DMS 273 treated with DMSO at 0.1 percent for 48 hours (cell line): ENCODE measurements around the gene GPHN.
A peak's percentile ranks its signal among the peaks of the same experiment; 100 is the strongest.
"Not testable (repeated sequence)": the region's sequence is repeated elsewhere in the genome, so short reads cannot be mapped to it uniquely, and the experiment has no call there.

Experiments used
- DNase-seq: peaks from one replicate; lab custom pipeline; 2025; lab: John Stamatoyannopoulos, UW

Gene GPHN

DNA sequence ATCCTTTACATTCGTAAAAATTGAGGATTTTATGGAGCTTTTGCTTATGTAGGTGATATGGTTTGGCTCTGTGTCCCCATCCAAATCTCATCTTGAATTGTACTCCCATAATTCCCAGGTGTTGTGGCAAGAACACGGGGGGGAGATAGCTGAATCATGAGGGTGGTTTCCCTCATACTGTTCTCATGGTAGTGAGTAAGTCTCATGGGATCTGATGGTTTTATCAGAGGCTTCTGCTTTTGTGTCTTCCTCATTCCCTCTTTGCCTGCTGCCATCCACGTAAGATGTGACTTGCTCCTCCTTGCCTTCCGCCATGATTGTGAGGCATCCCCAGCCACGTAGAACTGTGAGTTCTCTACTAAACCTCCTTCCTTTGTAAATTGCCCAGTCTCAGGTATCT, 5.1 kb upstream of the GPHN start:
- not testable (repeated sequence) for DNase-seq

DNA sequence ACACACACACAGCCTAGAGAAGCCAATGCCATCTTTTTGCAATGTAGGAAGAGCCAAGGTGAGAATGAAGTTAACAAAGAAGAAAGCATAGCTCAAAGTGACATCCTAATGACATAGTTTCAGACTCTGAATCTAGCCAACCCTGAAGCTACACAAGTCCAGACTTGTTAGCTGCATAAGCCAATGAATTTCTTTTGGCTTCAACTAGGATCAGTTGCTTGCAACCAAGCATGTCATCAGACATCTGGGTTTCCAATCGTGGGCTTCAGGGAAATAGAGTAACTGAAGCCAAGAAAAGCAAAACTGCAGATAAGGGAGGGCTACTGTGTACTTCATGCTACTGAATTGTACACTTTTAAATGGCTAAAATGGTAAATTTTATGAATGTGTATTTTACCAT, 4.4 kb upstream of the GPHN start:
- peak; percentile 23 for DNase-seq

- peak; percentile 66 for DNase-seq
These were observed 696 bp upstream of the GPHN start for GRCh38 chr14:66507181-66507721.

GRCh38 chr14:66508547-66508845, 549 bp downstream of the GPHN start:
- no peak for DNase-seq

DNA sequence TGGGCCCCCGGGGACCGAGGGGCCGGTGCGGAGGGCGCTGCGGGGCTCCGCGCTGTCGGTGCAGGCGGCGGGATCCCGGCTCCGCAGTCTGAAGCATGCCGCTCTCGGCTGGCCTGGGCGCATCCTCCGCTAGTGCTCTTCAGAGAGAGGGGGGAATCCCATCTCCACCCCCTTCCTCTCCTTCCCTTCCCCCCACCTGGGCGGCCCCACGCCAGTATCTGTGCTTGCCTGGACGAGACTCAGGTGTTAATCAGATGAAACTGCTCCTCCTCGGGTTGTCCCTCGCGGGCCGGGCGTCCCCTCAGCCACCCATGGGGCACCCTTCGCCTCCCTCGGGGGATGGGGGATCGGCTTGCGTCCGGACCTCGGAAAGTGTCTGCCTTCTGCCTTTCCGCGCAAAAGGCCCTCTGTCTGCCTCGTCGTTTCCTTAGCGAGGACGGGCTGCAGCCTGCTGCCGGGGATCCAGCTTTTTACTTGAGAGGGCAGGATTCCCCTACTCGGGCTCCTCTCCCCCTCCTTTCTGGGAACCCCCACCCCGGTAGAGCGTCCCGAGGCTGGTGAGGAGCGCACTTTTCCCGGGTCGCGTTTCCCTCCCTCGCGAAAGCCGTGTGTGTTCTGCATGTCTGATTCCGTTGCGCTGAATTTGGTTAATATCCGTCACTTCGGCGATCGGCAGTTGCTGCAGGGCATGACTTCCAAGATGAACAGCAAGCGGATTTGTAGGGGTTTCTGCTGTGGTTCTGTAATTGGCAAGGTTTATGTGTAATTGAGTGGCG, 1.1 kb downstream of the GPHN start:
- DNase-seq: no peak

GRCh38 chr14:66509874-66510273, 1.9 kb downstream of the GPHN start:
- DNase-seq: no peak

DNA sequence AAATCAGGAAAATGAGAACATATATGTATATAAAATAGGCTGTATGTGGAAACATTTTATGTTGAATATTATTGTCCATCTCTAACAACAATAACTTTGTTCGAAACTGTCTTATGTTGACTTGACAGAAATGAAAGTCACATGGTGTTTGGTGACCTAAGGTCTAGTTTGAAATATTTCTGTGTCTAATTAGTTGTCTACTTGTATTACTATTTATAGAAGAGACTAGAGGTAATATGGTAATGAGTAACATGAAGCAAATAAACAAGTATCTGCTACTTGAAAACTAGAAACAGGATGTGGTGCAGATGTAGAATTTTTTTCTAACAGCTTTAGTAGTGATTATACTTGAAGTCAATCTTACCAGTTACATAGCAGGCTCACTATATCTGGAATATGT, 3.9 kb downstream of the GPHN start:
- no peak for DNase-seq

DNA sequence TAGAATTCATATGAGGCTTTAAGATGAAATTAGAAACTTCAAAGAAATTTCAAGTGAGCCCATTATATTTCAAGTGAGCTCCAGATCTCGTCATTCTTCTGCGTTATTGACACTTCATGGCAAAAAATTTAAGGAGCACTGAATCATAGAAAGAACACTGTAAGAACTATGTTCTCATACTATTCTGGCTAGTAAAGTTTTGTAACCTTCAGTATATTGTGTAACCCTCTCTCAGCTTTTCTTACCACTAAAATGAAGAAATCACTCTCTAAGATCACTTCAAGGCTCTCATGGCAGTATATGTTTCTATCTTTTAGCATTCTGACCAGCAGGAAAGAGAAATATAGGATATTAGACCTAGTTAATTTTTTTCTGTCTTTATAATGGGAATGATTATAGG, 6.3 kb downstream of the GPHN start:
- no peak for DNase-seq

DNA sequence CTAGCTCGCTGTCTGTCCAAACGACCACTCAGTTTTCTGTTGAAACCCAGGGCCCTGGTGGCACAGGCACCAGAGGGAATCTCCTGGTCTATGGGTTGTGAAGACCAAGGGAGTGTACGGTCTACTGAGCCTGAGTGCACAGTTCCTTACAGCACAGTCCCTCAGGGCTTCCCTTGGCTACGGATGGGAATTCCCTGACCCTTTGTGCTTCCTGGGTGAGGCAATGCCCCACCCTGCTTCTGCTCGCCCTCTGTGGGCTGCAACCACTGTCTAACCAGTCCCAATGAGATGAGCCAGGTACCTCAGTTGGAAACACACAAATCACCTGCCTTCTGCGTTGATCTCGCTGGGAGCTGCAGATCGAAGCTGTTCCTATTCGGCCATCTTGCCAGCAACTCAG, 22.6 kb downstream of the GPHN start:
- DNase-seq: no peak

GRCh38 chr14:66539034-66539433, 31.1 kb downstream of the GPHN start:
- DNase-seq: no peak

- DNase-seq: no peak
These were observed 32.1 kb downstream of the GPHN start for GRCh38 chr14:66540038-66540437.

DNA sequence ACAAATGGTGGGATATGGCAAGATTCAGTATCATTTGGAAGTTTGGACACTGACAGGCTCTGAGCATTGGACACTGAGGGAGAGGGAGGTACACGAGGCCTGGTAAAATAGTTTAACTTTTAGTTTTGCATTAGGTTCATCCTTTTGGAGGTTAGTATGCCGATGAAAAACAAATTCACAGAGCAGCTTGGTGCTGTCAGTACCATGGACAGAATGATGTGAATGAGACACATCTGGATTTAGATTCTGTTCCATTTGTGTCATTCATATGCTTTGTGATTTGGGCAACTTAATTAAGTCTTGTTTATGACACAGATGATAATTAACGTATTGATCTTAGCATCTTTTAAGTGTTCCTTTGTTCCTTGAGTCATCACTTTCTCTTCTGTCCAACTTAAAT, 33.7 kb downstream of the GPHN start:
- DNase-seq: no peak

DNA sequence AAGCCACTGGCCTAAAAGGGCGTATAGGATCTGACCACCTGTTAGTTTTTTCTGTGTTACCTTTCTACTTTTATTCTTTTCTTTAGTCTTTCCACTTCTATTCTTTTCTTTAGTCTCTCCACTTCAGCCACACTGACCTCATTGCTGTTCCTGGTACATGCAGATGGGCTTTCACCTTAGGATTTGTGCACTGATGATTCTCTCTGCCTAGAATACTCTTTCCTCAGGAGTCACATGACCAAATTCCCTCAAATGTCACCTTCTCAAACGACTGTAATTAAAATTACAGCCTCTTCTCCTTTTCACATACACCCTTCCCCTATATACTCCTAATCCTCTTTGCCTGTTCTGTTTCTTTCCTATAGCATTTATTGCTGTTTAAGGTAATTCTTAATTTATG, 36.0 kb downstream of the GPHN start:
- DNase-seq: no peak

DNA sequence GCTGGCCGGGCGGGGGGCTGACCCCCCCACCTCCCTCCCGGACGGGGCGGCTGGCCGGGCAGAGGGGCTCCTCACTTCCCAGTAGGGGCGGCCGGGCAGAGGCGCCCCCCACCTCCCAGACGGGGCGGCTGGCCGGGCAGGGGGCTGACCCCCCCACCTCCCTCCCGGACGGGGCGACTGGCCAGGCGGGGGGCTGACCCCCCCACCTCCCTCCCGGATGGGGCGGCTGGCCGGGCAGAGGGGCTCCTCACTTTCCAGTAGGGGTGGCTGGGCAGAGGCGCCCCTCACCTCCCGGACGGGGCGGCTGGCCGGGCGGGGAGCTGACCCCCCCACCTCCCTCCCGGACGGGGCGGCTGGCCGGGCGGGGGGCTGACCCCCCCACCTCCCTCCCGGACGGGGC, 37.2 kb downstream of the GPHN start:
- DNase-seq: not testable (repeated sequence)

- DNase-seq: not testable (repeated sequence)
These were observed 37.8 kb downstream of the GPHN start for GRCh38 chr14:66545751-66546150.

DNA sequence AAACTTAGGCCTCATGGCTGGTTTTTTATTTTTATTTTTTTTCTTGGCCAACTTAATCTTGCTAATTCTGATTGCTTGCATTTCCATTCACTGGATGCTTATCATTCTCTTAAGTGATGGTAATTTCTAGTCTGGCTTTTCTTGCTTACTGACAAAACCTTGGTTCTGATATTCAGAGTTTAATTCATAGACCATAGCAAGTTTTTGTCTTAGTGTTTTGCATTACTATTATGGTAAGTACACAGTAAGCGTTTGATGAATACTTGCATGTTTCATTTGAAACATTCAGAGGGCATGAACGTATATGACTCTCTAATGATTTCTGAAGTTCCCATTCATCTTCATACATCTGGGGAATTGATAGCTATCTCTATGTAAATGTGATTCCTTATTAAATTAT, 55.8 kb downstream of the GPHN start:
- DNase-seq: no peak

DNA sequence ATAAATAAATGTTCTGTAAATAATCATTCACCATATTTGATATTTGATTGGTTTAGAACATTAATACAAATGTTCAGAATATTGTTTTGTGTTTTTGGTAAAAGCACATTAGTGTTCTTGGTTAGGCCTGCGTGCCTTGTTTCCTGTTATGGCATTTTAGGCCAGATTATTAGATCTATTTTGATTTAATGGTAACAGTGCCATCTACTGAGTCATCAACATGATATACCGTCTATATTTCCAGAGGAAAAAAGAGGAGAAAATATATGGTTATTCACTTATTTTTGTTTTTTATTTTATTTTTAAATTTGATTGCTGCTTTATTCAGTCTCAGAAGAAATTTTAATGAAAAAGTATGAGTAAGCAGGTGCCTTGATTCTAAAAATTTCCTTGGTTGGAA, 60.3 kb downstream of the GPHN start:
- no peak for DNase-seq

DNA sequence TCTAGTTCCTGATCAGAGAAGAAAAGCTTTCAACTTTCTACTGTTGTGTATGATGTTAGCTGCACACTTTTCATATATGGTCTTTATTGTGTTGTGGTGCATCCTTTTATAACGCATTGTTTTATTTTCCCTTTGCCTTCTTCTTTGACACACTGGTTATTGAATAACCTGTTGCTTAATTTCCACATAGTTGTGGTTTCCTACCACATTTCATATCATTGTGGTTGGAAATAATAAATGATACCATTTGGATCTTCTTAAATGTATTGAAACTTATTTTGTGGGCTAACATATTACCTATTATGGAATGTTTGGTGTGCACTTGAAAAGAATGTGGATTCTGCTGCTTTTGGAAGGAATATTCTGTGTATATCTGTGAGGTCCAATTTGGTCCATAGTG, 64.9 kb downstream of the GPHN start:
- DNase-seq: no peak

DNA sequence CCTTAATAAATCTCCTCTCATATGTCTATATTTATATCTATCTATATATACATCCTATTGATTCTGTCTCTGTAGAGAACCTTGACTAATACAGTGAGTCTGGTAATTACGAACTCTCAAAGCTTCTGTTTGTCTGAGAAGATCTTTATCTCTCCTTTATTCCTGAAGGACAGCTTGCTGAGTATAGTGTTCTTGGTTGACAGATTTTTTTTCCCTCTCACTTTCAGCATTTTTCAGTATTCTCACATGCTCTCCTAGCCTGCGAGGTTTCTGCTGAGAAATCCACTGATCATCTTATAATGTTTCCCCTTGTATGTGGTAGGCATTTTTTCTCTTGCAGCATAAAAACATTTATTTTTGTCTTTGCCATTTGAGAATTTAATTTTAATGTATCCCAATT, 67.1 kb downstream of the GPHN start:
- no peak for DNase-seq

GRCh38 chr14:66575939-66576338, 68.0 kb downstream of the GPHN start:
- DNase-seq: no peak

GRCh38 chr14:66587753-66588152, 79.8 kb downstream of the GPHN start:
- not testable (repeated sequence) for DNase-seq

DNA sequence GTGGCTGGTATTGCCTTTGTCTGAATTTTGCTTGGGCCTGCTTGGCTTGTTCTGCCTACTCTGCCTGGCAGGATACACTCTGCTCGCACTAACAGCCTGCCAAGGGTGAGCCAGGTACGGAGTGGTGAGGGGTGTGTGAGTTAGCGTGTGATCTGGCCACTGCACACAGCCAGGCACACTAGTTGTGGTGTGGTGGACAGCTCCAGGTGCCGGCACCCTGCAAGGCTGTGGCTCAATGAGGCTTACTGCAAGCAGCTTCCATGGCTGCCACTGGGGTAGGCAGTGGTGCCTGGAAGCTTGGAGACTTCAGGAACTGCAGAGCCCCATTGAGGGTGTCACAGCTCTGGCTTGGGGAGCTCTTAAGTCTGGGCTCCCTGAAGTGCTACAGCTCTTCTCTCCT, 87.4 kb downstream of the GPHN start:
- no peak for DNase-seq

- no peak for DNase-seq
These were observed 88.5 kb downstream of the GPHN start for GRCh38 chr14:66596241-66596985.

GRCh38 chr14:66600416-66600815, 92.5 kb downstream of the GPHN start:
- DNase-seq: no peak
